Measurements from ENCODE around the gene RNF213.
"Not testable (repeated sequence)": the region's sequence is repeated elsewhere in the genome, so short reads cannot be mapped to it uniquely, and the experiment has no call there.

The RNF213 gene

DNA sequence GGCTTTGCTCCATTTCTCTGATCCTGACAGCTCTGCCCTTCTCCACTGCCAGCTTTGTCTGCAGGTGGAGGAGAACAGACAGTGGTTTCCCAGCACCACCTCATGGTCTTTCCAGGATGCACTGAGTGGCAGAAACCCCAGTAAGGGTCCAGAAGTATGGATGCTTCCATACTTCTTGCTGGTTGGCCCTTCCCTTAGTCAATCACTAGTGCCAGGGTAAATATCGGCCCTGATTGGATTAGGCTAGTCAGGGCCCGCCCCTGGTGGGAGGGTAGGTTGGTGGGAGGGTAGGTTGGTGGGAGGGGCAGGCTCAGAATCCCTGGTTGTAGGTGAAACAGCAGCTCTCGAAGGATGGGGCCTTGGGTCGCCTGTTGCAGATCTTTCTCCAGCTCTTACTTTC, 10.2 kb downstream of the RNF213 start:
- DNase-seq (ENCODE audit: low spot score) = no peak

DNA sequence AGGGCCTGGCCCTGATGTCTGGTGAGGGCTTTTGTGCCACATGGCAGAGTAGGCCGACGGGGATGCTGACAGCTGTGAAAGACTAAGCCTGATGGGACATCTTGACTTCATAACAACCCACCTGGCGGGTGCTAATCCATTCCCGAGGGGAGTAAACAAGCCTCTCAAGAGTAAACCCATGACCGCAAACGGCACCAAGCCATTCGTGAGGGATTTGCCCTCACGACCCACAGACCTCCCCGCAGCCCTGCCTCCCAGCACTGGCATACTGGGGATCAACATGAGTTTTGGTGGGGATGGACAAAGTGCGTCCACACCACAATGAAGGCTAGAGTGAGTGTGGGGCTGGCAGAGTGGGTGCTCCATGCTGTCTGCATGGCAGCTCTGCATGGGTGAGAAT, 11.7 kb downstream of the RNF213 start:
- no peak for DNase-seq (ENCODE audit: low spot score)

DNA sequence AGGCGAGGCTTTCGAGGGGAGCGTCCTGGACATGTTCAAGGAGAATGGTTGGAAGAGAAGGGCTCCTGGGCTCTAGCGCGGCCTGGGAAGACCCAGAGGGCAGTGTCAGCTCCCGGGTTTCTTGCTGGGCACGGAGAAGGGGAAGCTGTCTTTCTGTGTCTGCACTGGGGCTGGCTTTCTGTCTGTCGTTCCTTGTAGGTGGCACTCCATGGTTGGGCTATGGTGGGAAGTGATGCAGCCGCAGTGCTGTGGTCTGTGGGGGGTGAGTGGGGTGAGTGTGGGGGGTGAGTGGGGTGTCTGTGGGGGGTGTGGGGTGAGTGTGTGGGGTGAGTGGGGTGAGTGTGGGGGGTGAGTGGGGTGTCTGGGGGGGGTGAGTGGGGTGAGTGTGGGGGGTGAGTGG, 13.7 kb downstream of the RNF213 start:
- DNase-seq (ENCODE audit: low spot score) = no peak

DNA sequence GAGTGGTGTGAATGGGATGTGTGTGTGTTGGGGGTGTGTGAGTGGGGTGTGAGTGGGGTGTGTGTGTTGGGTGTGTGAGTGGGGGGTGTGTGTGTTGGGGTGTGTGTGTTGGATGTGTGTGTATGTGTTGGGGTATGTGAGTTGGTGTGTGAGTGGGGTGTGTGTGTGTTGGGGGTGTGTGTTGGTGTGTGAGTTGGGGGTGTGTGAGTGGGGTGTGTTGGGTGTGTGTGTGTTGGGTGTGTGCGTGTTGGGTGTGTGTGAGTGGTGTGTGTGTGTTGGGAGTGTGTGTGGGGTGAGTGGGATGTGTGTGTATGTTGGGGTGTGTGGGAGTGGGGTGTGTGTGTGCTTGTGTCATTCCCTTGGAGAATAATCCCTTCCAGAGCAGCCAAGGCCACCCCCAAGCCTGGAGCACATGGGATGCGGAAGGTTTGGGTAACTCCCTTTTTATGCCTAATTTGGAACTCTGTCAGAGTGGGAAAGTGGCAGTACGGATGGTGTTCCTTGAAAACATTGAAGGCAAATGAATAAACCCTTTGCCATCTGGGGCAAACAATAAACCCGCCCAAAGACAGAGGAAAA, 14.3 kb downstream of the RNF213 start:
- no peak for DNase-seq (ENCODE audit: low spot score)

GRCh38 chr17:80275857-80276256, 15.2 kb downstream of the RNF213 start:
- not testable (repeated sequence) for DNase-seq (ENCODE audit: low spot score)

DNA sequence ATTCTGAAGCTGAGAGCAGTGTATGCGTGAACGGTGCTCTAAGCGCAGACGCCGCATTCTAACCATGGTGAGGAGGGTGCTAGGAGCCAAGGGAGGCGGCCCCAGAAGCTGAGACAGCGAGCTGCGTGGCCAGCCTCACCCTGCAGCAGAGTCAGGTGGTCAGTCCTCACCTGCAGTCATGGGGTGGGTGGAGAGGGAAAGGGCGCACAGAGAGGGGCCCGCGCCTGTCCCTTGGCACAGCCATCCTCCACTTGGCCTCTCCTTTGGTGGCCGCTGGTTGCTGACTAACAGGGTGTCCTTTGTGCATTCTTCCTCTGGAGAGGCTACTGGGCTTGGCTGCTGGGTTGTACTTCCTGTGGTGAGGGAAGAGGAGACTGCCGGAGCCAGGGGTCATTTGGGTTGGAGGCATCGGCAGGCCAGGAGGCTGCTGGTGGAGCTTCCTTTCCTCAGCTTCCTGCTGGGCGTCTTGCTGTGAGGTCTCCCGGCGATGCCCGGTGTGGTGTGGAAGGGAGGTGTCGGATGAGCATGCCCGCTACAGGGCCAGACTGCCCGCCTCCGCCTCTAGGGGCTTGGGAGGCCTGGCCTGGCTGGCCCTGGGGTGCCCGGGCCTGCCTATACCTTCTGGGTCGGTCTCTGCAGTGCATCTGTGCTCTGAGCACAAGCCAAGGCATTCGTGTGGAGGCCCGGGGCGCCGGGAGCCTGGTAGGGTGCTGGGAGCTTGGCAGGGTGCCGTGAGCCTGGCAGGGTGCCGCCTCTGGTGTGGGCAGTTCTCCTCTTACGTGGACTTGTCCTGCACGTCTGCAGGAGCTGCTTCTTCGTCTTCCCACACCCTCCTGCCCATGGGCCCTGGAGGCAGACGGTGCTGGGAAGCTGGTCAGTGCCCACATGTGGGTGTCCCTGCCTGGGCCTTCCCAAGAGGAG, 17.4 kb downstream of the RNF213 start:
- no peak for DNase-seq (ENCODE audit: low spot score)

DNA sequence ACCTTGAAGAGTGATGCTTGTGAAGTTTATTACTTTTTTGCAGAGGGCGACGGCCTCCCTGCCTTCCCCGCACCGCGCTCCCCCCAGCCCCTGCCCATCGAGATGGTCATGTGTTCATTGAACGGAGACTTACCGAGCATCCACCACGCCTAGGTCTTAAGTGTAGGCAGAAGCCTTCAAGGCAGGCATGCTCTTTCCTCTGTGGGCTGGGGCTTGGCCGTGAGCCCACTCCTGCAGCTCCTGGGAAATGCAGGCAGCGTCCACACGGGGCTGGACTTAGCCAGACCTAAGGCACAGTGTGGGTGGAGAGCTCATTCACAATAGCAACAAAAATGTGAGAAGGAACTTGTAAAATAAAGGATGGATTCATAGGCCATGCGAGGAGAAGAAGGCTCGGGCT, 19.2 kb downstream of the RNF213 start:
- no peak for DNase-seq (ENCODE audit: low spot score)

GRCh38 chr17:80281516-80281915, 20.9 kb downstream of the RNF213 start:
- DNase-seq (ENCODE audit: low spot score) = no peak

DNA sequence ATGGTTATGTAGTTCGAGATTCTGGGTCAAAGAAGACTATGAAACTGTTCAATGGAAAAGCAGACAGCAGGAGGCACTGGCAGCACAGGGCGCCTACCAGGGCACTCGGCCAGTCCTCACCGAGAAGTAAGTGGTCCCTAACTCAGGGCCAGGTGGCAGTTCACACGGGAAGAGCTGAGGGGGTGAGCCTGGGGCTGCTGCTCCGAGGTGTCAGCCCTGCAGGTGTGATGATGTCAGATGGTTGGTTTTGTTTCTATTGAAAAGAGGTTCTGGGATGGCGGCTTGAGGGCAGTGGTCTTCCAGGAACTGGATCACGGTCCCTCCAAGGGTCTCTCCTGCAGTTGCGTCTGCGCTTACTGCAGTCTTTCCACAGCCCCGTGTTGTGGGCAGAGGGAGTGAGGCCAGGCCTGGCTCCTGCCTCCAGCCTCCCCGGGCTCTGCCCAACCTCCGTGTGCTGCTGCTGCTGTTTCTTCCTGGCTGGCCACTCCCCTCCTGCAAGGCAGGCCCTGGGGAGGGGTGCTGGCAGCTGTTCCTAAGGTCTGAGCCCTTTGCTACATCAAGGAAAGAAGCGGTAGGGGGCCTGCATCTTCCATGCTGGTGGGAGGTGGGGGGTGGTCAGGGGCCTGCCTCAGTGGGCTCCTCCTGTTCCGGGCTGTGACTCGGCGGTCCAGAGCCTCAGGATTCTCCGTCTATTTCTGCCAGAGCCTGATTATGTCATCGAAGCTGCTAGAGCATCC, 22.6 kb downstream of the RNF213 start:
- DNase-seq (ENCODE audit: low spot score) = no peak

GRCh38 chr17:80284631-80285030, 24.0 kb downstream of the RNF213 start:
- DNase-seq (ENCODE audit: low spot score) = no peak

DNA sequence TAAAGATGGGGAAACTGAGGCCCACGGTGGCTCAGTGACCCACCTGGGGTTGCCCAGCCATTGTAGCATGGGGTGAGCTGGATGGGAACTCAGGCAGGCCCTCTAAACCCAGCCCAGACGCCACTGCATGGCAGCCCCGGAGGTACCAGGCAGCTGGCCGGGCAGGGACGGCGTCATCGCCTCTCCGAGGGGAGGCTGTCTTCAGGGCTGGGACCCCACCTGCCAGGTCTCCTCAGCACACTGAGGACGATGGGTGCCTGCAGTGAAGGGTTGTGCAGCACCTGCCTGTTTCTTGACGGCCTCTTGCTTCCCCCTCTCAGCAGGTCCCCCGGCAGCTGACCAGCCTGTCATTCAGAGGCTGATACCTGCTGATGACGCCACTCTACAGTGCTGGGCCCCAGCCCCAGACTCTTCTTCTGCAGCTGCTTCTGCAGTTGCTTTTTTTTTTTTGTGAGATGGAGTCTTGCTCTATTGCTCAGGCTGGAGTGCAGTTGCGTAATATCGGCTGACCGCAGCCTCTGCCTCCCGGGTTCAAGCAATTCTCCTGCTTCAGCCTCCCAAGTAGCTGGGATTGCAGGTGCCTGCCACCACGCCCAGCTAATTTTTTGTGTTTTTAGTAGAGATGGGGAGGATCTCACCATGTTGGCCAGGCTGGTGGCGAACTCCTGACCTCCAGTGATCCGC, 24.7 kb downstream of the RNF213 start:
- no peak for DNase-seq (ENCODE audit: low spot score)

GRCh38 chr17:80286638-80286960, 25.9 kb downstream of the RNF213 start:
- no peak for DNase-seq (ENCODE audit: low spot score)

DNA sequence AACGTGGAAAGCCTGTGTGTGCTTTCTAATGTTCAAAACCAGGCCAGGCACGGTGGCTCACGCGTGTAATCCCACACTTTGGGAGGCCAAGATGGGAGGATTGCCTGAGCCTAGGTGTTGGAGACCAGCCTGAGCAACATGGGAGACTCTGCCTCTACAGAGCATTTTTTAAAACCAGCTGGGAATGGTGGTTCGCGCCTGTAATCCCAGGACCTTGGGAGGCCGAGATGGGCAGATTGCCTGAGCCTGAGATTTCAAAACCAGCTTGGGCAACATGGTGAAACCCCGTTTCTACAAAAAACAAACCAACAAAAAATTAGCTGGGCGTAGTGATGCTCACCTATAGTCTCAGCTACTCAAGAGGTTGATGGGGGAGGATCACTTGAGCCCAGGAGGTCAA, 26.4 kb downstream of the RNF213 start:
- no peak for DNase-seq (ENCODE audit: low spot score)

DNA sequence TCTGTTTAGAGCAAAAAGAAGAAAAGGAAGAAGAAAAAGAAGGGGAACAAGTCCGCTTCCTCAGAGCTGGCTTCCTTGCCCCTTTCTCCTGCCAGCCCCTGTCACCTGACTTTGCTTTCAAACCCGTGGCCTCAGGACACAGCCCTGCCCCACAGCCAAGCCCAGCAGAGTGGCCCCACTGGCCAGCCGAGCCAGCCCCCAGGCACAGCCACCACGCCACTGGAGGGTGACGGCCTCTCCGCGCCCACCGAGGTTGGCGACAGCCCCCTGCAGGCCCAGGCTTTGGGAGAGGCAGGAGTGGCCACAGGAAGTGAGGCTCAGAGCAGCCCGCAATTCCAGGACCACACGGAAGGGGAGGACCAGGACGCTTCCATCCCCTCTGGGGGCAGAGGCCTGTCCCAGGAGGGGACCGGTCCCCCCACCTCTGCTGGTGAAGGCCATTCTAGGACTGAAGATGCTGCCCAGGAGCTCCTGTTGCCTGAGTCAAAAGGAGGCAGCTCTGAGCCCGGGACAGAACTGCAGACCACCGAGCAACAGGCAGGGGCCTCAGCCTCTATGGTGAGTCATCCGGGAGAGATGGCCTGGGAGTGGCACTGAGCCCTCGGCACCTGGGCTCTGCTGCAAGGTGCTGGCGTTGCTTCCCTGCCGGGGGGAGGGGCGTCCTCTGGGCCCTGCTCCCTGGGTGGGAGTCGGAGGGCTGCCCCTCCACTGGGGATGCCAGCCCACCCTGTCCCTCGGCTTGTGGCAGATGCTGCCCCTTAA, 27.3 kb downstream of the RNF213 start:
- peak; percentile 44 for DNase-seq (ENCODE audit: low spot score)

GRCh38 chr17:80289616-80290015, 29.0 kb downstream of the RNF213 start:
- no peak for DNase-seq (ENCODE audit: low spot score)

DNA sequence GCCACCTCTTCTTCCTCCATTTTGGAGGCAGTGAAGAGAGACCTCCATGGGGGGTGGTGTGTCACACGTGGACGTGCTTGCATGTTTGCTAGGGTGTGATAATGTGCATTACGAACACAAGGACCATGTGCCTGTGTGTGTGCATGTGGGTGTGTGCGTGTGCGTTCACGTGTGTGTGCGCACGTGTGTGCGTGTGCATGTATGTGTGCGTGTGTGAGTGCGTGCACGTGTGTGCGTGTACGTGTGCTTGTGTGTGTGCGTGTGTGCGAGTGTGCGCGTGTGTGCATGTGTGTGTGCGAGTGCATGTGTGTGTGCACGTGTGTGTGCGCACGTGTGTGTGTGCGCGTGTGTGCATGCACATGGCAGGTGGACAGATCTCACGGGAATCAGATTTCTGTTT, 29.5 kb downstream of the RNF213 start:
- no peak for DNase-seq (ENCODE audit: low spot score)

GRCh38 chr17:80291260-80291659, 30.6 kb downstream of the RNF213 start:
- no peak for DNase-seq (ENCODE audit: low spot score)

DNA sequence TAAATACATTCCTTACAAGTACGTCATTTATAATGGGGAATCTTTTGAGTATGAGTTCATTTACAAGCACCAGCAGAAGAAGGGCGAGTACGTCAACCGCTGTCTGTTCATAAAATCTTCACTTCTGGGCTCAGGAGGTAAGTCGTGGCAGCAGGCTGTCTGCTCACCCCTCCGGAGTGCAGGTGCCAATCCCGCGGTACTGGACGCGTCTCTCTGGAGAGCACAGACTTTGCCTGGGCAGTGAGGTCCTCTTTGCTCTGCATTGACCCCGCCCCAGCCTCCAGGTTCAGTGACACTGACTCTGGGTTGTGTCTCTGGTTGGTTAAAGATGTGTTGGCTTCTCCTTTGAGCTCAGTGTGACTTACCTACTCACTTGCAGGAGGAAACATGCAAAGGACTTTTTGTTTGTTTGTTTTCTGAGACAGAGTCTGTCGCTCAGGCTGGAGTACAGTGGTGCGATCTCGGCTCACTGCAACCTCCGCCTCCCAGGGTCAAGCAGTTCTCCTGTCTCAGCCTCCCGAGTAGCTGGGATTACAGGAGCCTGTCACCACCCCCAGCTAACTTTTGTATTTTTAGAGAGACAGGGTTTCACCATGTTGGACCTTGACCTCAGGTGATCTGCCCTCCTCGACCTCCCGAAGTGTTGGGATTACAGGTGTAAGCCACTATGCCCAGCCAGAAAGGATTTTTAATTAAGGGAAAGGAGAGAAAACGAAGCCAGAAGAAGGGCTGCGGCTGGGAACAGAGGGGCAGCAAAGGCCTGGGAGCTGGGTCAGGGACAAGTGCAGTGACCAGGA, 31.2 kb downstream of the RNF213 start:
- DNase-seq (ENCODE audit: low spot score) = no peak

- DNase-seq (ENCODE audit: low spot score) = no peak
These were observed 31.9 kb downstream of the RNF213 start for GRCh38 chr17:80292521-80292971.

- DNase-seq (ENCODE audit: low spot score) = no peak
These were observed 33.6 kb downstream of the RNF213 start for GRCh38 chr17:80294210-80294609.

DNA sequence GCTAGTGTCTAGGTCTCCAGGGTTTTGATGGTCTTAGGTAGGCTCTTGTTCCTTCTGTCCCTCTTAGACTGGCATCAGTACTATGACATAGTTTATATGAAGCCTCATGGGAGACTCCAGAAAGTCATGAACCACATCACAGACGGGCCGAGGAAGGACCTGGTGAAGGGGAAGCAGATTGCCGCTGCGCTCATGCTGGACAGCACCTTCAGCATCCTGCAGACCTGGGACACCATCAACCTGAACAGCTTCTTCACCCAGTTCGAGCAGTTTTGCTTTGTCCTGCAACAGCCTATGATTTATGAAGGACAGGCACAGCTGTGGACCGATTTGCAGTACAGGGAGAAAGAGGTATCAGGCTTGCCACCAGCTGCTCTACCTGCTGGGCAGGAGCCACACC, 34.0 kb downstream of the RNF213 start:
- no peak for DNase-seq (ENCODE audit: low spot score)
